Heart right ventricle (tissue), 16 donors: ENCODE results near the gene AKT3. TPM values are rescaled to one million over a fixed set of nuclear protein-coding genes. Genes with fewer than 3 reads are reported as not detected.

Experiments
- ATAC-seq, 8 donors: fragments of 200-7000 bp; cut with Tn5 transposase; one replicate each; pipeline ENCODE4 v1.9.1; 2020; ENCODE audit warnings: mild to moderate bottlenecking in 8 of 8, moderate library complexity in 8 of 8, moderate number of reproducible peaks in 1 of 8
- DNase-seq, 2 donors: peaks; one replicate each; pipeline ENCODE4 v3.0.0-alpha.2; 2020
- H3K27ac ChIP-seq, 10 donors: fragments of 200-600 bp; sonication (generic) in 2 of 10; one replicate each; pipeline versions ENCODE4 v1.5.0 to v1.8.0; 2020 to 2022; ENCODE audit warnings: mild to moderate bottlenecking in 3 of 10
- H3K27me3 ChIP-seq, 7 donors: fragments of 200-600 bp; one replicate each; pipeline ENCODE4 v1.8.0; 2021 to 2022; ENCODE audit warnings: mild to moderate bottlenecking in 2 of 7
- H3K36me3 ChIP-seq, 9 donors: fragments of 200-600 bp; sonication (generic) in 1 of 9; one replicate each; pipeline versions ENCODE4 v1.5.0 to v1.8.0; 2020 to 2022; ENCODE audit warnings: mild to moderate bottlenecking in 2 of 9
- H3K4me1 ChIP-seq, 9 donors: fragments of 200-600 bp; sonication (generic) in 1 of 9; one replicate each; pipeline versions ENCODE4 v1.5.0 to v1.8.0; 2020 to 2022; ENCODE audit warnings: mild to moderate bottlenecking in 4 of 9
- H3K4me3 ChIP-seq, 10 donors: fragments of 200-600 bp; sonication (generic) in 2 of 10; one replicate each; pipeline versions ENCODE4 v1.5.0 to v1.8.0; 2020 to 2022; ENCODE audit warnings: mild to moderate bottlenecking in 7 of 10, moderate library complexity in 2 of 10
- H3K9me3 ChIP-seq, 11 donors: fragments of 200-600 bp in 10 of 11; sonication (generic) in 2 of 11; one replicate each; pipeline versions ENCODE4 v1.5.0 to v1.8.0; 2013 to 2022; ENCODE audit warnings: mild to moderate bottlenecking in 2 of 11, control low read depth in 1 of 11, moderate library complexity in 1 of 11
- WGBS, 2 donors: extraction: QIAGEN DNeasy Blood & Tissue Kit; methylation state at CpG; one replicate each; pipeline ENCODE4 v1.1.7; 2013; ENCODE audit warnings: inconsistent platforms in 1 of 2; 5-methylcytosine and 5-hydroxymethylcytosine counted together
- intact Hi-C, 10 donors: fragments of 100-400 bp; cut with DNase I; formaldehyde crosslinking; loops; one replicate each; pipeline versions ENCODE4 v1.11.1 to v1.14.2; 2022
- polyA plus RNA-seq, 2 donors: library from polyadenylated mRNA; stranded (reverse); fragments of 200-250 nt; gene quantifications; one replicate each; pipeline ENCODE4 v1.2.3, GENCODE V29; 2013
- total RNA-seq, 10 donors: library from RNA; stranded (reverse); fragmentation: NEBNext Ultra II Directional in 3 of 10; extraction: Animal tissue kit (Norgen Biotek cat#: 25700) in 3 of 10; gene quantifications; one replicate each; pipeline versions ENCODE4 v1.2.1 to v1.2.4, GENCODE V29; 2021 to 2023
- TF ChIP-seq, protein P1 (sequence below), 9 donors: fragments of 200-600 bp; sonication (generic) in 2 of 9; IDR thresholded peaks; one replicate each; pipeline versions ENCODE4 v1.5.0 to v1.8.0; 2021 to 2022; ENCODE audit warnings: antibody characterized with exemption in 9 of 9, mild to moderate bottlenecking in 5 of 9, moderate library complexity in 1 of 9
- donor health status: Arrhythmogenic right ventricular cardiomyopathy.
- donor health status: ischemic (EF 13 %, LVEDD 7.1; RV severe dilation, severe dysfunction).
- donor health status: healthy with polysubstance abuse.
- donor health status: DM: no; HTN: yes; CAD: no.
- donor health status: DM: no; HTN: no; CAD: no.
- donor health status: ischemic (EF 25% LVEDD 6.9; RV normal size, moderate dysfunction).
- donor health status: ischemic (EF 25% LVEDD 5.7; RV mildly dilated, moderate dysfunction).
- donor health status: healthy.
- donor health status: DM: yes; HTN: yes; CAD: no.
- donor health status: Ischemic cardiomyopathy.
- donor health status: ischemic (EF 35%, LVEDD 5.7; RV mildly dilated, moderate dysfunction).
- donor health status: nonischemic (EF 11% LVEDD 7.7; RV severe dilation, severe dysfunction).
- donor health status: DM: yes; HTN: yes; CAD: no.
- donor health status: PGD.
- donor health status: ischemic (EF 29% LVEDD 5.4; RV normal size, mild dysfunction).
- donor health status: nonischemic (EF 23%, LVEDD 6.1; RV moderate dilation, normal function).

Gene AKT3
- total and polyA plus RNA-seq, 12 donors = 6.5 to 27.6 (median 17.7) TPM

DNA sequence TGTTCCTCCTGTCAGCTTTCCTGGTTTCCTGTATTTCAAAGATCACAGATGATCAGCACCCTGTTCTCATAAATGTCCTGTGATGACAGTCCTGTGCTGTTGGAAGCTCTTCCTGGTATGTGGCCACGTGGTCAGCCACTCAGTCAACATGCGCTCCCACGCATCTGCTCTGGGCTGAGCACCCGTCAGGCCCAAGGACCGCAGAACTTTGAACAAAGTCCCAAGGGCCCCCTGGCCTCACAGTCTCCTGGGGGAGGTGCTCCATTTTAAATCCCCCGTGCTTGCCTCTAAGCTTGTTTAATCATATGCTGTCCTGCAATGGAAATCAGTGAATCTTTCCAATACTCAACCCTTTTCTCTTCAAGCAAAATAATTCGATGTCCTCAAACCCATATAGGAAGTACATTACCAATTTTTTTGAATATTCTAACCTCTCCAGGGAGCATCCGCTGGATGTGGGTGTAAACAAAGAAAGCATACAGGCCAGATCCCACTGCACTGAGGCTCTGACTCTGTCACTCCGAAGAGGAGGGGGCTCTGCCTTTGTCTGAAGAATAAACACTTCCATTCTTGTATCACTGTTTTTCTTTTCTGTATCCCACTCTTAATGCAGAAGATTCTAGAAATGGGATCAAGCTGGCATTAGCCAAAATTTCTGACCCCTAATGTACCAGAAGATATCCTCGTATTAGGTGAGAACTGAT, 343.9 kb downstream of the AKT3 start:
- DNase-seq (peak; percentile 30 to 62), ATAC-seq (peak; percentile 44 to 91 (median 76))
- intact Hi-C loops = no loop called here
- TF ChIP-seq, protein P1, sequence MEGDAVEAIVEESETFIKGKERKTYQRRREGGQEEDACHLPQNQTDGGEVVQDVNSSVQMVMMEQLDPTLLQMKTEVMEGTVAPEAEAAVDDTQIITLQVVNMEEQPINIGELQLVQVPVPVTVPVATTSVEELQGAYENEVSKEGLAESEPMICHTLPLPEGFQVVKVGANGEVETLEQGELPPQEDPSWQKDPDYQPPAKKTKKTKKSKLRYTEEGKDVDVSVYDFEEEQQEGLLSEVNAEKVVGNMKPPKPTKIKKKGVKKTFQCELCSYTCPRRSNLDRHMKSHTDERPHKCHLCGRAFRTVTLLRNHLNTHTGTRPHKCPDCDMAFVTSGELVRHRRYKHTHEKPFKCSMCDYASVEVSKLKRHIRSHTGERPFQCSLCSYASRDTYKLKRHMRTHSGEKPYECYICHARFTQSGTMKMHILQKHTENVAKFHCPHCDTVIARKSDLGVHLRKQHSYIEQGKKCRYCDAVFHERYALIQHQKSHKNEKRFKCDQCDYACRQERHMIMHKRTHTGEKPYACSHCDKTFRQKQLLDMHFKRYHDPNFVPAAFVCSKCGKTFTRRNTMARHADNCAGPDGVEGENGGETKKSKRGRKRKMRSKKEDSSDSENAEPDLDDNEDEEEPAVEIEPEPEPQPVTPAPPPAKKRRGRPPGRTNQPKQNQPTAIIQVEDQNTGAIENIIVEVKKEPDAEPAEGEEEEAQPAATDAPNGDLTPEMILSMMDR (IDR thresholded peaks at IDR 0.05) = no peak
- Histone ChIP-seq H3K9me3 (no peaks in the 10 kb centered on the region), H3K27ac (peak overlapping the region in 3 of 10 donors; percentile 2 to 51 (median 13)), H3K27me3 (no peaks in the 10 kb centered on the region), H3K4me3 (no peak overlapping the region), H3K4me1 (peaks cover 0 to 17% (median 9%) of the 10 kb centered on the region in 9 donors), H3K36me3 (peaks cover 0 to 68% (median 0%) of the 10 kb centered on the region in 9 donors)
- WGBS, 2 donors = 55 to 69% methylated on average over 10 of the region's 10 CpGs

DNA sequence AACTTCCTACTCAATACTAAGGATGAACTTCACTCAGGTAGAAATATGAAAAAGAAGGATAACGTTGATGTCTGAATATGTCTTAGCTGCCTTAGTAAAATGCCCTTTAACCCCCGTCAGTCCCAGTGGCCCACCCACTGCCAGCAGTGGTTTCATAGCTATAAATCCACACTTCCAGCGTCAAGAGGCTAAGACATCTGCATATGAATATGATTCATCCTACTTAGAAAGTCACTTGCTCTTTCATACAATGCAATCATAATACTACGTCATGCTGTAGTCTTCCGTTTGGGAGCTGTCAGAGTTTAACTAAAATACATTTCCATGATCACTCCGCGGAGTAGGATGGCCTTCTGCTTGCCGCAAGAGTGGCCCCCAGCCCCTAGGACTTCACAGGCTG, 346.9 kb downstream of the AKT3 start:
- peaks cover 0 to 71% (median 0%) of the 10 kb centered on the region in 9 donors for H3K36me3 ChIP-seq
- H3K4me1 ChIP-seq = peaks cover 0 to 17% (median 9%) of the 10 kb centered on the region in 9 donors
- H3K9me3 ChIP-seq = no peaks in the 10 kb centered on the region
- TF ChIP-seq, protein P1 (IDR thresholded peaks at IDR 0.05) = no peak
- ATAC-seq (no peak), DNase-seq (no peak)
- no peaks in the 10 kb centered on the region for H3K27me3 ChIP-seq
- 94 to 95% methylated on average over 8 of the region's 8 CpGs for WGBS, 2 donors
- H3K4me3 ChIP-seq = no peak overlapping the region
- H3K27ac ChIP-seq = no peak overlapping the region
- intact Hi-C loops = no loop called here

DNA sequence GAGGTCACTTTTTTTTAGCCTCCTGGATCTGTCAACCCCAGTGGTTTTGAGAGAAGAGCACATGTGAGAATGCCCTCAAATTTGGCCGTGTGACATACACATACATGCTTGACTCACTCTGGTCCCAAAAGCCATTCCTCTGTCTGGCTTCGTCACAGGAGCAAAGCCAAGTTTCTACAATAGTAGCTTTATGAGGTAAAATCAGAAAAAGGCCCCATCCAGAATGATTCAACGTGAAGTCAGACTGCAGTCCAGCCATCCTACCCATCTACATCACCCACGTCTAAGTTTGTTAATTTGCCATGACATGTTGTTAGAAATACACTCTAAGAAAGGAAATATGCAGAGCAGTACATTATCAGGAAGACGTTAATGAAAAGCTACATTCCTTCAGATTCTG, 349.0 kb downstream of the AKT3 start:
- Histone ChIP-seq H3K4me3 (no peak overlapping the region), H3K4me1 (peaks cover 0 to 10% (median 5%) of the 10 kb centered on the region in 9 donors), H3K9me3 (no peaks in the 10 kb centered on the region), H3K27me3 (no peaks in the 10 kb centered on the region), H3K27ac (no peak overlapping the region), H3K36me3 (peaks cover 0 to 81% (median 0%) of the 10 kb centered on the region in 9 donors)
- intact Hi-C loops = no loop called here
- 71 to 80% methylated on average over 5 of the region's 5 CpGs for WGBS, 2 donors
- TF ChIP-seq, protein P1 (IDR thresholded peaks at IDR 0.05) = no peak
- DNase-seq (no peak), ATAC-seq (peak in 1 of 8 donors; percentile 63)

DNA sequence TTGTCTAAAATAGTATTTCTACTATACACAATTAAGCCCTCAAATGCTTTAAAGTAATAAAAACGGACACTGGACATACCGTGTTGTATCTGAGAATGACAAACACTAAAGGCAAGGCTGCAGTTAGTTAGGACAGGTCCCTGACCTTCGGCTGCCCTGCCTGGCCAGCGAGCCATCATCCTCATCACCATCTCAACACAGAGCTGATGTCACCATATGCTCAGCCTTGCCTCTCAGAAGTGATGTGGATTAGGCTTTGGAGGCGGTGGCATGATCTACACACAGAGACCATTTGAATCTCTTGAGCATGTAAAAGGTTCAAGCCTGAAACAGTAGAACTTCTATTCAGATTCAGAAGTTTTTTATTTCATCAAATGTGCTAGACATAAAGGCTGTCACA, 349.5 kb downstream of the AKT3 start:
- Histone ChIP-seq H3K36me3 (peaks cover 0 to 78% (median 0%) of the 10 kb centered on the region in 9 donors), H3K4me1 (peaks cover 0 to 14% (median 10%) of the 10 kb centered on the region in 9 donors), H3K4me3 (no peak overlapping the region), H3K27me3 (no peaks in the 10 kb centered on the region), H3K9me3 (no peaks in the 10 kb centered on the region), H3K27ac (no peak overlapping the region)
- DNase-seq = no peak
- no peak for ATAC-seq
- intact Hi-C loops = no loop called here
- 94 to 96% methylated on average over 5 of the region's 5 CpGs for WGBS, 2 donors
- TF ChIP-seq, protein P1 (IDR thresholded peaks at IDR 0.05) = no peak
